GM12875 (cell line): Measurements from ENCODE around the gene INS.
A peak's percentile ranks its signal among the peaks of the same experiment; 100 is the strongest.

ENCODE experiments used
- H3K4me3 ChIP-seq: one replicate; pipeline ENCODE4 v1.5.1; 2011; ENCODE audit warnings: low read depth, low read length, control low read depth
- TF ChIP-seq, protein P1 (sequence below): IDR thresholded peaks from 2 replicates; pipeline ENCODE4 v1.5.1; 2011; ENCODE audit warnings: low read depth, mild to moderate bottlenecking, control low read depth, inconsistent platforms, low read length, moderate library complexity, borderline replicate concordance; ENCODE audit not compliant: insufficient read depth

Gene INS

DNA sequence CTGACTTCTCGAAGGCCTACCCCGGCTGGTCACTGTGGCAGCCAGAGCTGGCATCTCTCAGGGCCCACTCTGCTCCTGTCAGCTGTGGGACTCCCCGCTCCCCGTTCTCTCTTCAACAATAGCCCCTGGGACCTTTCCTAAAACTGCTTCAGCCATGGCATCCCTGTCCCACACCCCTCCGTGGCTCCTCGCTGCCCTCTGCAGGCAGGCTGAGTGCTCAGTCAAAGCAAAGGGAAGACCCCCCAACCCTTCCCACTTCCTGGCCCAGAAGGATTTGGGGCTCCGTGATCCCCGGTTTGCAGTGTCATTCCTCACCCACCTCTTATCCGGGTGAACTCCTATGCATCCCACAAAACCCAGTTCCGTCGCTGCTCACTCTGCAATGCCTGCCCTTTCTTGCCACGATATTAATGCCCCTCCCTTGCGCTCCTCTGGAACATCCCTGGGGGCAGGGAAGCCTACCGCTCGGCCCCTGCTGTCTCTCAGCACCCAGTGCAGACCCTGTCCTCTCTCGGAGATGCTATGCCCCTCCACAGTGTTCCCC, 12.2 kb upstream of the INS start:
- TF ChIP-seq, protein P1, sequence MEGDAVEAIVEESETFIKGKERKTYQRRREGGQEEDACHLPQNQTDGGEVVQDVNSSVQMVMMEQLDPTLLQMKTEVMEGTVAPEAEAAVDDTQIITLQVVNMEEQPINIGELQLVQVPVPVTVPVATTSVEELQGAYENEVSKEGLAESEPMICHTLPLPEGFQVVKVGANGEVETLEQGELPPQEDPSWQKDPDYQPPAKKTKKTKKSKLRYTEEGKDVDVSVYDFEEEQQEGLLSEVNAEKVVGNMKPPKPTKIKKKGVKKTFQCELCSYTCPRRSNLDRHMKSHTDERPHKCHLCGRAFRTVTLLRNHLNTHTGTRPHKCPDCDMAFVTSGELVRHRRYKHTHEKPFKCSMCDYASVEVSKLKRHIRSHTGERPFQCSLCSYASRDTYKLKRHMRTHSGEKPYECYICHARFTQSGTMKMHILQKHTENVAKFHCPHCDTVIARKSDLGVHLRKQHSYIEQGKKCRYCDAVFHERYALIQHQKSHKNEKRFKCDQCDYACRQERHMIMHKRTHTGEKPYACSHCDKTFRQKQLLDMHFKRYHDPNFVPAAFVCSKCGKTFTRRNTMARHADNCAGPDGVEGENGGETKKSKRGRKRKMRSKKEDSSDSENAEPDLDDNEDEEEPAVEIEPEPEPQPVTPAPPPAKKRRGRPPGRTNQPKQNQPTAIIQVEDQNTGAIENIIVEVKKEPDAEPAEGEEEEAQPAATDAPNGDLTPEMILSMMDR = peak; percentile 34; the same call in 1 of the 2 replicates
- no peak overlapping the region for H3K4me3 ChIP-seq

DNA sequence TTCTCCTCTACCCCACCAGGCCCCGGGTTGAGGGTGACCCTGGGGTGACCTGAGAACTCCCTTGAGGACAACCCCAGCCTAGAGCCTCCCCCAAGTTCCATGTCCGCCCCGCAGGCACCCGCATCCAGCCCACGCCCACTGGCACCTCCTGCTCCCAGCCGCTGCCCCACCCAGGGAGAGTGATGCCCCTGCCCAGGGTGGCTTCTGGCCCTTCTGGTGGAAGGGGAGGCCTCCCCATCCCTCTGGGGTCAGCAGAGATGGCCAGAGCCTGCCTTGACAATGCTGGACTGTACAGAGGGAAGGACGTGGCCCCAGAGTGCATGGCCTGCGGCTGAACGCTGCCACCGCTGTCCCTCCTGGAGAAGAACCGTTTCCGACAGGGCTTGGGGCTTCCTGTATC, 11.7 kb upstream of the INS start:
- TF ChIP-seq, protein P1 = no peak
- H3K4me3 ChIP-seq = no peak overlapping the region

DNA sequence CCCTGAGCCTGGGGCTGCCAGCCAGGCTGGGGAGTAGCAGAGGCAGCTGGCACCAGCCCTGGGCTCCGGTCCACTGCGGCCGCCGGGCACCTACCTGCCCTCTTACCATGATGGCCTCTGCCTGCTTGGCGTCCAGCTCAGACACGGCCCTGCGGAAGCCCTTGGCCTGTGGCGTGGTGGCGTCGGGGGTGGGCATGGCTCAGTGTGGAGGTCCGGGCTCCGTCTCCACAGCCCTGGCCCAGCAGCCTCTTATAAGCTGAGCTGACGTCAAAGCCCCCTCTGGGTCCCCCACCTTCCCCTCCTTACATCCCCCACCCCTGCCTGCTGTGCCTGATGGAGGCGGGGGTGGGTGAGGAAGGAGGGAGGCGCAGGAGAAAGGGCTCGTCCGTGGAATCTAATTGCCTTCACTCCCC, 10.6 kb upstream of the INS start, which contains the start of gene TH:
Gene TH (minus strand): TSS at position 225 of the 413 bp plus-strand sequence. CDS start 29 bp downstream, at position 196.
- H3K4me3 ChIP-seq = no peak within 1 kb of the TSS
- TF ChIP-seq, protein P1 = no peak

DNA sequence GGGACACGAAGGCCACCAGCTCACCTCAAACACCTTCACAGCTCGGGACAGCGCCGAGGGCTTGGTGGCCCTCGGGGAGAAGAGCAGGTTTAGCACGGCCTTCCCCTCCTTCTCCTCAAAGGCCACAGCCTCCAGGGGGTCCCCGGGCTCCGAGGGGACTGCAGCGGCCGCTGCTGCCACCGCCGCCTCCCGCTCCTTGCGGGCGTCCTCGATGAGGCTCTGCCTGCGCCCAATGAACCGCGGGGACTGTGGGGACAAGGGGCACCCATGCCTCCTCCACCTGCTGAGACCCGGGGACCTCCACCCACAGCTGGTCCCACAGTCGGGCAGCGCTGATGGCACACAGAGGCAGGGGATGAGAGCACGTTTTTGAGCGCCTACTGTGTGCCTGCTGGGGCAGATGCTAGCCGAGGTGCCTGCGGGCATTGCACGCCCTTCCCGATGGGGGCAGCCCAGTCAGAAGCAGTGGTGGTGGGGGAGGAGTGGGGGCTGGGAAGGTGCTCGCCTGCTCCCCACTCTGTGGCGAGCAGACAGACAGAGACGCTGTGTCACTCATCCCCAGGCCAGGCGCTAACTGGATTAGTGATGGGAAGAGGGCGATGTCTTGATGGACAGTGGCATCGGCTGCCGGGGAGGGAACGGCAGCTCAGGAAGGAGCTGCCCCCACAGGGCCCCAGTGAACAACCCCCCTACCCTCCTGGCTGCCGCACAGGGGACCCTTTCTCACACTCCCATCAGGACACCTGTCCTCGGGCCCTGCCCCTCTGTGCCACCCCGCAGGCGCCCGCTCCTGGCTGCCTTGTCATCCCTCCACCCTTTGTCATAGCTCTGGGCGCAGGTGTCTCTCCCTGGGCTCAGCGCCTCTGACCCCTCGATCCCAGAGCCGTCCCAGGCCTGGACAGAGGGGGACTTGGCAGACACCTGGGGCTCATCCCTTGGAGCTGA, 8.9 kb upstream of the INS start:
- no peak overlapping the region for H3K4me3 ChIP-seq
- TF ChIP-seq, protein P1 = no peak

DNA sequence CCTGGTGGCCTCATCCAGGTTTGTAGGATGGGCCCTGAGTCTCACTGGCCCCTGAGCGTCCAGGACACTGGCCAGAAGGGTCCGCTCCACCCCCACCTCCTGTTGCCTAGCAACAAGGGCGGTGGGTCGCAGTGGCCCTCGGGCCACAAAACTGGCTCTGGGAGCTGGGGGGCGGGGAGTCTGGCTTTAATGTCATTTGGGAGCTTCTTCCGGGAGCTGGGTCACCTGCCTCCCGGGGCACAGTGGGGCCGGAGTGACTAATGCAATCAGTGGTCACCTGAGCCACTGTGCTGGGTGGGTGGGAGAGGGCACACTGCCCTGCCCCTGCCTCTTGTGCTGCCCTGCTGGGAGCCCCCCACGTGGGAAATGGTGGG, 8.0 kb upstream of the INS start:
- H3K4me3 ChIP-seq = no peak overlapping the region
- TF ChIP-seq, protein P1 = no peak

DNA sequence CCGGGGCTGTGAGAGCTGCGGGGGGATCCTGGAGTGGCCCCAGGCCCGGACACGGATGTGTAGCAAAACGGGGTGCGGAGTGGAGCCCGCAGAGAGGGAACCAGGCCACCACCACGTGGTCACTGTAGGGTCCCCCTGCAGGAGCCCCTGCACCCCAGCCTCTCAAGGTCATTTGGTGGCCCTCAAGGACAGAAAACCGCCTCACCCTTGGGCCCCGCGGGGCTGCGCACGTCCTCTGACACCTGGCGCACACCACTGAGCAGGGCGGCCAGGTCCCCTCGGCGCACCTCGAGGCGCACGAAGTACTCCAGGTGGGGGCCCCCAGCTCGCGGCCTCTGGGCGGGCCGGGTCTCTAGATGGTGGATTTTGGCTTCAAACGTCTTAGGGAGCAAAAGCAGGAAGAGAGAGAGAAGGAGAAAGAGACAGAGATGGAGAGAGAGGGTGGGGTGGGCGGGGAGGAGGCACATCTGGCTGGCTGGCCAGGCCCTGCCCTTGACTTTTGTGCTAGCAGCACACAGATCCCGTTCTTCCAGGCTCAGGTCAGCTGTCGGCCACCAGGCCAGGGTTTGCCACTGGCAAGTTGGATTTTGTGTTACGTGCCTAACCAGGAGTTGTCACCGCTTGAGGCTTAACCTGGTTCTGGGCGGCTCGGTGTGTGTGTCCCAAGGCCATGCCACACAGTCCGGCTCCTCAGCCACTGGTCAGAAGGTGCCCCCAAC, 7.4 kb upstream of the INS start:
- H3K4me3 ChIP-seq = no peak overlapping the region
- TF ChIP-seq, protein P1 = no peak
